AG04449 (cell line): Measurements from ENCODE around the gene MMEL1.

Experiments
- CTCF ChIA-PET: fragments of 350-600 bp; formaldehyde crosslinking; extraction: SDS; loops from one replicate; lab custom pipeline; 2021; ENCODE audit warnings: antibody characterized with exemption; lab: Yijun Ruan, JAX
- POLR2A ChIA-PET: fragments of 400-600, 350-600 bp; formaldehyde crosslinking; extraction: SDS; loops from one replicate; lab custom pipeline; 2020; ENCODE audit warnings: antibody characterized with exemption, inconsistent platforms; lab: Yijun Ruan, JAX
- DNase-seq: peaks from one replicate; pipeline ENCODE4 v3.0.0-alpha.2; 2010; ENCODE audit warnings: low read depth, low spot score
- H3K4me3 ChIP-seq: 2 replicates; pipeline ENCODE4 v1.5.1; 2011; ENCODE audit warnings: low read depth, mild to moderate bottlenecking, control low read depth, low read length
- TF ChIP-seq, protein P1 (sequence below): IDR thresholded peaks from one replicate; pipeline ENCODE4 v1.5.1; 2011; ENCODE audit warnings: mild to moderate bottlenecking, moderate library complexity, low read length, control low read depth, inconsistent platforms; ENCODE audit not compliant: insufficient read depth; ENCODE audit errors: missing control alignments

MMEL1 gene

DNA sequence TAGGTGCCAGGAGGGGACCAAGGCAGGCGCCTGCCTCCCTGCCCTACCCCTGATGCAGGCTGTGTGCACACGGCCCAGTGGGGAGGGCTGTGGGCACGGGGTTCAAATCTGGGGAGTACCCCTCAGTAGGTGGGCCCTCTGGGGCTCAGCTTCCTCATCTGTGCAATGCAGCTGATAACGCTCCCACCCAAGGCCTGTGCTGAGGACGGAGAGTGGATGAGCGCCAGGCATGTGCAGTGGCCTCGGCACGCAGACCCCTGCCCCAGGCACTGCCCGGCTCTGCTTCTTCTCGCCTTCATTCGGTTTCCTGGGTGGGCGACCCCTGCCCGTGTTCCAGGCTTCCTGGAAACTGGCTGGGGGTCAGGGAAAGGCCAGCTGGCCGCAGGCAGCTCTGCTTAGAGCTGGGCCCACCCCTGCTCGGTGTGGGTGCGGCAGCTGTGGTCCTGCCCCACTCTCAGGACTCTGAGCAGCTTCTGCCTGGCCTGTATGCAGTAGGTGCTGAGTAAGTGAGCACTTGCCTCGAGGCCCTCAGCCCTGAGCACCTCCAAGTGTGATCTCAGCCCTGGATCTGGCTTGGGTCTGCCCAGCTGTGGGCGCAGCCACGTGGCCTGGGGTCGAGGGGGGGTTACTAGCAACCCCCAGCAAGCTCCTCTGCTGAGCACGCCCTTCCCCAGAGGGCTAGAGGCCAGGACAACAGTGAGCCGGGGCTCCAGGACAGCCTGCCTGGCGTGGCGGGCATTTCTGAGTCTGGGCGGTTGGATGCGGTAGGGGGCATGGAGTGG, 88.5 kb downstream of the MMEL1 start:
- no peak for DNase-seq
- ChIA-PET POLR2A (interaction anchor here (1.2 to 1.6 kb wide), 3 partner anchors 9 to 18 kb away, joined by 4 to 6 read pairs (median 4); partner anchors contain the start of gene PANK4), CTCF (interaction anchor here (1.3 to 8.6 kb wide), 4 partner anchors 10 to 349 kb away, joined by 3 to 138 read pairs (median 10); partner anchors contain the start of genes FAAP20 and PEX10)
- TF ChIP-seq, protein P1, sequence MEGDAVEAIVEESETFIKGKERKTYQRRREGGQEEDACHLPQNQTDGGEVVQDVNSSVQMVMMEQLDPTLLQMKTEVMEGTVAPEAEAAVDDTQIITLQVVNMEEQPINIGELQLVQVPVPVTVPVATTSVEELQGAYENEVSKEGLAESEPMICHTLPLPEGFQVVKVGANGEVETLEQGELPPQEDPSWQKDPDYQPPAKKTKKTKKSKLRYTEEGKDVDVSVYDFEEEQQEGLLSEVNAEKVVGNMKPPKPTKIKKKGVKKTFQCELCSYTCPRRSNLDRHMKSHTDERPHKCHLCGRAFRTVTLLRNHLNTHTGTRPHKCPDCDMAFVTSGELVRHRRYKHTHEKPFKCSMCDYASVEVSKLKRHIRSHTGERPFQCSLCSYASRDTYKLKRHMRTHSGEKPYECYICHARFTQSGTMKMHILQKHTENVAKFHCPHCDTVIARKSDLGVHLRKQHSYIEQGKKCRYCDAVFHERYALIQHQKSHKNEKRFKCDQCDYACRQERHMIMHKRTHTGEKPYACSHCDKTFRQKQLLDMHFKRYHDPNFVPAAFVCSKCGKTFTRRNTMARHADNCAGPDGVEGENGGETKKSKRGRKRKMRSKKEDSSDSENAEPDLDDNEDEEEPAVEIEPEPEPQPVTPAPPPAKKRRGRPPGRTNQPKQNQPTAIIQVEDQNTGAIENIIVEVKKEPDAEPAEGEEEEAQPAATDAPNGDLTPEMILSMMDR, result no peak
- H3K4me3 ChIP-seq, result no peak overlapping the region

DNA sequence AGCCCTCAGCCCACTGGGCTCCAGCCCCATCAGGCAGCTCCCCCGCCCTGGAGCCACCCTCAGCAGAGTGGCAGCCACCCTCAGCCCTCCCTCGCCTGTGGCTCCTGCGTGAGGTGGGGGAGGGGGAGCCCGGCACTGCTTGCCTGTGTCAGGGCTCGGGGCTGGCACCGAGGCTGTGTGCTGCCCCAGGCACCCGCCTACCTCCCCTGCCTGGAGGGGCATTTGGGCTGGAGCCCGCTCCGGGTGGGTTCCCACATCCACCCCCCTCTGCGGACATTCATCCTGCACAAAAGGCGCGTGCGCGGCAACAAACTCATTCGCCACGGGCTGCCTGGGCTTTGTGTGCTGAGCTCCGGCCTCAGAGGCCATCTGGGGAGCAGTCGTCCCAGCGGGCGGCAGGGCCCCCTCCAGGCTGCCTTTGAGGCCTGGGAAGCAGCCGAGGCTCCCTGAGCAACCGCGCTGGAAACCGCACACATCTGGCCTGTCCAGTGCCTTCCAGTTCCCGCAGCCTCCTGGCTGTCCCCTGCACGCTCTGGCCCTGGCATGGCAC, 89.2 kb downstream of the MMEL1 start:
- TF ChIP-seq, protein P1, result no peak
- DNase-seq, result no peak
- CTCF ChIA-PET, result interaction anchor here (1.3 to 8.6 kb wide), 4 partner anchors 9 to 348 kb away, joined by 3 to 138 read pairs (median 10); partner anchors contain the start of genes FAAP20 and PEX10
- POLR2A ChIA-PET, result interaction anchor here (1.2 to 1.6 kb wide), 3 partner anchors 9 to 17 kb away, joined by 4 to 6 read pairs (median 4); partner anchors contain the start of gene PANK4
- H3K4me3 ChIP-seq, result peak overlapping the region; percentile 18; the same call in 1 of the 2 replicates

DNA sequence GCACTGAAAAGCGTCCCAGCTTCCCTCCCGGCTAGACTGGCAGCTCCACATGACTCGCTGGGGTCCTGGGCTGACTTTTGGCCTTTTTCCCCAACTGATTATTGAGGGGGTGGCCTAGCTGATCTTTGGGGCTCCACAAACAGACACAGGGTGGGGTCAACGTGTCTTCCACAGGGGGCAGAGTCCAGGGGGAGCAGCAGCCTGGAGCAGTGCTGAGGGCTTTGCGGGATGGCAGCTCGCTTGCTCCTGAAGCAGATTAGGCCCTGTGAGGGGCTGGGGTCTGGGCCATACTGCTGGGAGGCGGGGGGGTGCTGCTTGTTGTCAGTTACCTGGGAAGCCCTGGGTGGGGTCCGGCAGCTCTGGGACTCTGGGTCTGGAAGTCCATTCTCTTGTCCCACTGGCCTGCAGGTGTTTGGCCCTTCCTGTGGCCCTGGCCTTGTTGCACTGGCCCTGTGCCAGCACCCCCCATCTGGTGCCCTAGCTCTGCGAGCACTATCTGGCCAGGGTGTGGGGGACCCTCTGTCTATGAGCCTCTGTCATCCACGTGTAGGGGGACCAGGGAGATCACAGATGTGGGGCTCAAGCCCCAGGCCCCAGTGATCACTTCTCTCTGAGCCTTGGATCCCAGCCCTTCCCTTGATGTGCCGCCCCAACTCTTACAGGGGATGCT, 90.4 kb downstream of the MMEL1 start:
- no peak for DNase-seq
- TF ChIP-seq, protein P1, result no peak
- no peak overlapping the region for H3K4me3 ChIP-seq
- CTCF ChIA-PET, result interaction anchor here (2.5 to 8.6 kb wide), 2 partner anchors 8 to 124 kb away, joined by 15 to 138 read pairs; no protein-coding TSS in a partner anchor
- POLR2A ChIA-PET, result no interaction called here

DNA sequence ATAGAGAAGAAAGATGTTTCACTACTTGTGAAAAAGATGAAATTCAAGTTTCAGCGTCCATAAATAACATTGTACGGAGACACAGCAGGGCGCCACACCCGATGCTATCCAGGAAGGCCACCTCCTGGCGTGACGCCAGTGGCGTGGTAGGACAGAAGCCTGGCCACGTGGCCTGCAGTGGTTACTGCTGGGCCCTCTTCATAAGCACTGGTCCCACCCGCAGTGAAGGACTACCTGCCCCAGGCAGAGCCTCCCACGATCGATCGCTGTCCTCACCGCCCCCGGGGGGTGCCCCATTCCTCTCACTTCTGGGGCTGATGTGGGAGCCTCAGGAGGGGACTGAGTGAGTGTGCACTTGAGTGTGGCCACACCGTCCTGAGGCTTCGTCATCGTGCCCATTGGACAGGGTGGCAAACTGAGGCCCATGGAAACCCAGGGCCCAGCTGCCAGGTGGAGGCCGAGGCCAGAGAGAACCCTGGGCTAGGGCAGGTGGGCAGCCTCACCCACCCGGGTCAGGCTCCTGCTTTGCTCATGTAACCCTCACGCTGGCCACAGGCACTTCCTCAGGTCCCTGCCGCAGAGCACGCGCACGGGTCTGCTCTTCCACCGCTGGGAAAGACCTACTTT, 91.1 kb downstream of the MMEL1 start:
- POLR2A ChIA-PET, result interaction anchor here (0.6 kb wide), 1 partner anchor 915 kb away, joined by 3 read pairs; no protein-coding TSS in a partner anchor
- TF ChIP-seq, protein P1, result no peak
- H3K4me3 ChIP-seq, result no peak overlapping the region
- DNase-seq, result no peak
- CTCF ChIA-PET, result interaction anchor here (8.6 kb wide), 1 partner anchor 124 kb away, joined by 138 read pairs; no protein-coding TSS in a partner anchor

DNA sequence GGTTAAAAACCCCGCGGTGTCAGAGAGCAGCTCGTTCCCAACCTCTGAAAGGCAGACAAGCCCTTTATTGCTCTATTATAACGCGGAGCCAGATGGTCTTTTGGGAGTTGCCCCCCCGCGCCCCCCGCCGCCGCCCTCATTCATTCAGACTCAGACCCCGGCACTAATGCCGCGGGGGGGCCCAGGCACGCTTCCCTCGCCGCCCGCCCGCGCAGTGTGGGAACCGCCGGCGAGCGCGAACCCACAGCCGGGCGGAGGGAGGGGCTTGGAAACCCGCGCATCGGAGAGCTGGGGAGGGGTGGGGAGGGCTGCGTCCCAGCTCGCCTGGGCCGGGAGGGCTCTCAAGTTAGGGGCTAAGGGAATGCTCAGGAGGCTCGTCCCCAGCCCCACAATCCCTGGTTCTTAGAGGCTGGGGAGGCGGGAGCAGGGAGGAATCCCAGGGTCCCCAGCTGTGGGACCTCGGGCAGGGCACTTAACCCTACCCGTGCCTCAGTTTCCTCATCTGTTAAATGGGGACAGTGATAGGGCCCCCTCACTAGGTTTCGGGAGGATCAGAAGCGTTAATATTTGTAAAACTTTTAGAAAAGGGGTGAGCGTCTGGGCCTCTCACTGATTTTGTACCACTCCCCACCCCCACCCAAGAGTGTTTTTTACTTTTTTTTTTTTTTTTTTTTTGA, 91.9 kb downstream of the MMEL1 start:
- TF ChIP-seq, protein P1, result no peak

More for the DNA sequence above, 91.9 kb downstream of the MMEL1 start:
- ChIA-PET POLR2A (interaction anchor here (0.6 kb wide), 1 partner anchor 916 kb away, joined by 3 read pairs; no protein-coding TSS in a partner anchor), CTCF (interaction anchor here (1.2 to 1.3 kb wide), 2 partner anchors 8 to 125 kb away, joined by 3 read pairs; no protein-coding TSS in a partner anchor)
- DNase-seq, result no peak
- H3K4me3 ChIP-seq, result no peak overlapping the region
